Measurements from ENCODE around the gene CEP70.
A peak's percentile ranks its signal among the peaks of the same experiment; 100 is the strongest.
"Not testable (repeated sequence)": the region's sequence is repeated elsewhere in the genome, so short reads cannot be mapped to it uniquely, and the experiment has no call there.

CEP70 gene

GRCh38 chr3:138509586-138509985, 84.5 kb downstream of the CEP70 start:
- DNase-seq = no peak

- DNase-seq = no peak
These were observed 86.5 kb downstream of the CEP70 start for GRCh38 chr3:138507524-138507923.

- DNase-seq = no peak
These were observed 95.1 kb downstream of the CEP70 start for GRCh38 chr3:138498991-138499390.

GRCh38 chr3:138497851-138498250, 96.2 kb downstream of the CEP70 start:
- no peak for DNase-seq

GRCh38 chr3:138497021-138497420, 97.0 kb downstream of the CEP70 start:
- no peak for DNase-seq

GRCh38 chr3:138496436-138496835, 97.6 kb downstream of the CEP70 start:
- DNase-seq = no peak

GRCh38 chr3:138495638-138496037, 98.4 kb downstream of the CEP70 start:
- not testable (repeated sequence) for DNase-seq

GRCh38 chr3:138494607-138494929, 99.5 kb downstream of the CEP70 start:
- no peak for DNase-seq

- DNase-seq = no peak
These were observed 100.1 kb downstream of the CEP70 start for GRCh38 chr3:138493804-138494606.

- no peak for DNase-seq
These were observed 100.9 kb downstream of the CEP70 start for GRCh38 chr3:138492980-138493675.

GRCh38 chr3:138491971-138492370, 102.1 kb downstream of the CEP70 start:
- no peak for DNase-seq

- DNase-seq = not testable (repeated sequence)
These were observed 107.5 kb downstream of the CEP70 start for GRCh38 chr3:138486580-138486979.

- DNase-seq = not testable (repeated sequence)
These were observed 109.4 kb downstream of the CEP70 start for GRCh38 chr3:138484672-138485071.

GRCh38 chr3:138479438-138479863, 114.6 kb downstream of the CEP70 start:
- peak; percentile 33 for DNase-seq

- no peak for DNase-seq
These were observed 116.3 kb downstream of the CEP70 start for GRCh38 chr3:138477801-138478200.

- no peak for DNase-seq
These were observed 116.9 kb downstream of the CEP70 start for GRCh38 chr3:138477120-138477519.

GRCh38 chr3:138476526-138476925, 117.5 kb downstream of the CEP70 start:
- no peak for DNase-seq

- no peak for DNase-seq
These were observed 119.9 kb downstream of the CEP70 start for GRCh38 chr3:138474163-138474562.

GRCh38 chr3:138473391-138473790, 120.7 kb downstream of the CEP70 start:
- no peak for DNase-seq

GRCh38 chr3:138472141-138472825, 121.8 kb downstream of the CEP70 start:
- no peak for DNase-seq

- DNase-seq = no peak
These were observed 122.6 kb downstream of the CEP70 start for GRCh38 chr3:138471481-138471880.

- no peak for DNase-seq
These were observed 123.4 kb downstream of the CEP70 start for GRCh38 chr3:138470687-138471086.

- no peak for DNase-seq
These were observed 124.2 kb downstream of the CEP70 start for GRCh38 chr3:138469874-138470273.

- no peak for DNase-seq
These were observed 125.2 kb downstream of the CEP70 start for GRCh38 chr3:138468886-138469285.

All from 8988T (cell line).